GM21529 (cell line): ENCODE data around the gene MYL5.
"Not testable (repeated sequence)": the region's sequence is repeated elsewhere in the genome, so short reads cannot be mapped to it uniquely, and the experiment has no call there.

Experiments
- ATAC-seq: cut with Tn5 transposase; IDR thresholded peaks from one replicate; pipeline ENCODE4 v1.9.1; 2021; ENCODE audit not compliant: unreplicated experiment

The MYL5 gene

DNA sequence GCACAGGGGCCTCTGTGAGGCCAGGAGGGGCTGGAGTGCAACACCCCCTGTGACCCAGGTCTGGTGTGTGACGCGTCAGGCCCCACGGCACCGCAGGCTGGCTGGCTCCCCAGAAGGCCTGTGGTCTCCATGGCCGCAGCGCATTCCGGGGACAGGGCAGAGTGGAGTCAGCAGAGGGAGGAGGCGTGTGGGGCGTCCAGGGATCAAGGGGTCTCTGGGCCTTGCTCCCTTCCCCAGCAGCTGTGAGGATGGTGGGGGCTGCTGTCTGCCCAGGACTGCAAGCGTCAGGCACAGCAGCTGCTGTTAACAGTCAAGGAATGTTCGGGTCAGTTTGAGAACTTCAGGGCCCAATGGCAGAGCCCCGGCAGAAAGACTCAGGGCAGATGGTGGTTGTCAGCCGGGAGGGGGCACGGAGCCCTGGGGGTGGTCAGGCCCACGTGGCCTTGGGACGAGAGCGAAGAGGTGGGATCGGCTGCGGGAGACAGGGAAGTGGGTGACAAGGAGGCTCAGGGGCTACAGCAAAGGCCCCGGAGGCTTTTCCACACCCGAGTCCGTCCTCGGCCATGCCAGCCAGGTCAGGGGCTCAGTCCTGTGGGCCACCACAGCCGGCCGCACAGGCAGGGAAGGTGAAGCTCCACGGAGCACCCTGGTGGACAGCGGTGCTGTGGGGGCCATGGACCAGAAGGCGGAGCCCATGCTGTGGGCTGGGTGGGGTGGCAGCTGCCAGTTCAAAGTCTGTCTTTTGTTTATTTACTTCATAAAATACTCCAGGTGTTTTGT lies 49.6 kb downstream of the MYL5 start:
- no peak for ATAC-seq

GRCh38 chr4:725391-726234 lies 51.3 kb downstream of the MYL5 start:
- ATAC-seq = no peak

GRCh38 chr4:726235-726787 lies 52.0 kb downstream of the MYL5 start:
- ATAC-seq = no peak

- no peak for ATAC-seq
Observed at GRCh38 chr4:726838-727237, 52.5 kb downstream of the MYL5 start.

DNA sequence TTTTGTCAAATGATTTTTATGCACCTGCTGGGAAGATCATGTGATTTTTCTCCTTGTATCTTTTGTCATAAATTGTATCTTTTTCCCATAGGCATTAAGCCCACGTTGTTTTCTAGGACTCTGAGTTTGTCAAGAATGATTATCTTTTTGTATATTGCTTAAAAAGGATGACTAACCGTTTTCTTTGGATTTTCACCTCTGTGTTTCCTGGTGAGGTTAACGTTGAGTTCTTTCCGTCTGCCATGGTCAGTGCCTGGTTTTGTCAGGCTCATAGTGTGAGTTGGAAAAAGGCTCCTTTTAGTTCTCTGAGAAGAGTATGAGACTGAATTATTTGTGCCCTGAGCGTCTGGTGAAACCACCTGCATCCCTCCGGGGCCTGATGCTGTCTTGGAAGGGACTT lies 53.2 kb downstream of the MYL5 start:
- ATAC-seq = no peak

- ATAC-seq = no peak
Observed at GRCh38 chr4:729336-730315, 55.3 kb downstream of the MYL5 start.

- no peak for ATAC-seq
Observed at GRCh38 chr4:730511-730910, 56.2 kb downstream of the MYL5 start.

- not testable (repeated sequence) for ATAC-seq
Observed at GRCh38 chr4:730946-731904, 56.9 kb downstream of the MYL5 start.
